Right lobe of liver (tissue), 4 donors: ENCODE data around the gene CLPTM1.

ENCODE experiments used
- CTCF ChIP-seq, 4 donors: fragments of 200-600 bp in 3 of 4; fragments of 450-650 bp in 1 of 4; IDR thresholded peaks; one replicate each; pipeline versions ENCODE4 v1.5.1 to v1.8.0; 2016 to 2022; ENCODE audit warnings: antibody characterized with exemption in 4 of 4, mild to moderate bottlenecking in 2 of 4
- POLR2A ChIP-seq: fragments of 450-650 bp; IDR thresholded peaks from one replicate; pipeline ENCODE4 v1.6.1; 2017; ENCODE audit warnings: antibody characterized with exemption, mild to moderate bottlenecking
- donor health status: DM: no; HTN: no; CAD: no.
- donor health status: DM: no; HTN: no; CAD: no.
- donor health status: DM: no; HTN: yes; CAD: no.

- TF ChIP-seq CTCF (IDR thresholded peaks at IDR 0.05) (no peak), POLR2A (peak; percentile 75)
Measured at GRCh38 chr19:44942067-44942571, 13.1 kb upstream of the CLPTM1 start, which contains the start of gene APOC4.
